Measurements from ENCODE around the gene PRPH.

DNA sequence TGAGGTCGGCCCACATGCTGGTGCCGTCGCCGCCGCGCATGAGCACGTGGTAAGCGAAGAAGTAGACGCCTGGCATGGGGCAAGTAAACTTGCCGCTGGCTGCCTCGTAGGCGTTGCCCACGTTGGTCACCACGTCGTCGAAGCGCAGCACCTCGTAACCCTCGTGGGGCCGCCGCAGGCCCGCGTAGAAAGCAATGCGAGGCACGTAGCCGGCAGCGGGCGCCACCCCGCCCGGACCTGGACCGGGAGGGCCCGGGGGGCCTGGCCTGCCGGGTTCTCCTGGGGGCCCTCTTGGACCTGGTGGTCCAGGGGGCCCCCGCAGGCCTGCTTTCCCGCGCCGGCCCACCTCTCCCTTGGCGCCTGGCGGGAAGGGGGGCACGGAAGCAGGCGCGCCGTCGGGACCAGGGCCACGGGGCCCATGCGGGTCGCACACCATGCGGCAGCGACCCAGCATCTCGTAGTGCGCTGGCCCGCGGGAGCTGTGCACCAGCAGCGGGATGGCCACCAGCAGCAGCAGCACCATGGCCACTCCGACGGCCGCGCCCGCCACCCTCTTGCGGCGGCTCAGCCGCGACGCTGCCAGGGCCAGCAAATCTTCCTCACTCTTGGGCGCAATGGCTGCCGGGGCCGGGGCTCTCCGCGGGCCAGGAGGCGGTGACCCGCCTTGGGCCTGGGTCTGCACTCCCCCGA, 41.2 kb downstream of the PRPH start:
- TF ChIP-seq, protein P1, sequence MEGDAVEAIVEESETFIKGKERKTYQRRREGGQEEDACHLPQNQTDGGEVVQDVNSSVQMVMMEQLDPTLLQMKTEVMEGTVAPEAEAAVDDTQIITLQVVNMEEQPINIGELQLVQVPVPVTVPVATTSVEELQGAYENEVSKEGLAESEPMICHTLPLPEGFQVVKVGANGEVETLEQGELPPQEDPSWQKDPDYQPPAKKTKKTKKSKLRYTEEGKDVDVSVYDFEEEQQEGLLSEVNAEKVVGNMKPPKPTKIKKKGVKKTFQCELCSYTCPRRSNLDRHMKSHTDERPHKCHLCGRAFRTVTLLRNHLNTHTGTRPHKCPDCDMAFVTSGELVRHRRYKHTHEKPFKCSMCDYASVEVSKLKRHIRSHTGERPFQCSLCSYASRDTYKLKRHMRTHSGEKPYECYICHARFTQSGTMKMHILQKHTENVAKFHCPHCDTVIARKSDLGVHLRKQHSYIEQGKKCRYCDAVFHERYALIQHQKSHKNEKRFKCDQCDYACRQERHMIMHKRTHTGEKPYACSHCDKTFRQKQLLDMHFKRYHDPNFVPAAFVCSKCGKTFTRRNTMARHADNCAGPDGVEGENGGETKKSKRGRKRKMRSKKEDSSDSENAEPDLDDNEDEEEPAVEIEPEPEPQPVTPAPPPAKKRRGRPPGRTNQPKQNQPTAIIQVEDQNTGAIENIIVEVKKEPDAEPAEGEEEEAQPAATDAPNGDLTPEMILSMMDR (IDR thresholded peaks at IDR 0.05): no peak
- no peak for TF ChIP-seq POLR2A (IDR thresholded peaks at IDR 0.05)

Data from lower leg skin (tissue), 3 donors.